Measurements from ENCODE around the gene GLS2.

DNA sequence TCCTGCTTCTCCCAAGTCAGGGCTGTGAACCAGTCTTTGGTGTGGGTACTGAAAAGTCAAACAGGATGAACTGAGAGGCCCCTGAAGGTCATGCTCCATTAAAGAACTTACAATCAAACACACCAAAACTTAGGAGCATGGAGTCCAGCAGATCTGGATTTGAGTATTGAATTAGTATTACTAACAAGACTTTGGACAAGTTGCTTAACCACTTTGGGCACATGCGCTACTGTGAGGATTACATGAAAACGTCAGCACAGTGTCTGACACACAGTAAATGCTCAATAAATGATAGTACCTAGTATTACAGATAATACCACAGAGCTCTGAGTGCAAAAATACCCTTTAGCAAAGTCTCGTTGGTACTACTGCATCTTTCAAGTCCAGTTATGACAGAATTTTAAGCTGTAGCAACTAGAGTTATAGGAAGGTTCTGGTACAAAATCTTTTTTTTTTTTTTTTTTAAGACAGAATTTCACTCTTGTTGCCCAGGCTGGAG lies 62.0 kb downstream of the GLS2 start:
- TF ChIP-seq, protein P1, sequence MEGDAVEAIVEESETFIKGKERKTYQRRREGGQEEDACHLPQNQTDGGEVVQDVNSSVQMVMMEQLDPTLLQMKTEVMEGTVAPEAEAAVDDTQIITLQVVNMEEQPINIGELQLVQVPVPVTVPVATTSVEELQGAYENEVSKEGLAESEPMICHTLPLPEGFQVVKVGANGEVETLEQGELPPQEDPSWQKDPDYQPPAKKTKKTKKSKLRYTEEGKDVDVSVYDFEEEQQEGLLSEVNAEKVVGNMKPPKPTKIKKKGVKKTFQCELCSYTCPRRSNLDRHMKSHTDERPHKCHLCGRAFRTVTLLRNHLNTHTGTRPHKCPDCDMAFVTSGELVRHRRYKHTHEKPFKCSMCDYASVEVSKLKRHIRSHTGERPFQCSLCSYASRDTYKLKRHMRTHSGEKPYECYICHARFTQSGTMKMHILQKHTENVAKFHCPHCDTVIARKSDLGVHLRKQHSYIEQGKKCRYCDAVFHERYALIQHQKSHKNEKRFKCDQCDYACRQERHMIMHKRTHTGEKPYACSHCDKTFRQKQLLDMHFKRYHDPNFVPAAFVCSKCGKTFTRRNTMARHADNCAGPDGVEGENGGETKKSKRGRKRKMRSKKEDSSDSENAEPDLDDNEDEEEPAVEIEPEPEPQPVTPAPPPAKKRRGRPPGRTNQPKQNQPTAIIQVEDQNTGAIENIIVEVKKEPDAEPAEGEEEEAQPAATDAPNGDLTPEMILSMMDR (conservative IDR thresholded peaks at IDR 0.05 in 1 of 2, IDR thresholded peaks at IDR 0.05 in 1 of 2; ENCODE audit: low read depth in 1 of 2, low read length in 2 of 2), result no peak
- TF ChIP-seq EZH2 (IDR thresholded peaks at IDR 0.05; ENCODE audit: low read length, missing control alignments), result no peak
